Adrenal gland (tissue), 5 donors: ENCODE data around the gene RBBP5.

Experiments used
- POLR2A ChIP-seq, 2 donors: fragments of 450-650 bp; IDR thresholded peaks; one replicate each; pipeline ENCODE4 v1.6.1; 2017; ENCODE audit warnings: antibody characterized with exemption in 2 of 2, mild to moderate bottlenecking in 2 of 2, moderate library complexity in 1 of 2
- TF ChIP-seq, protein P1 (sequence below), 6 experiments: fragments of 450-650 bp in 4 of 6; fragments of 200-600 bp in 2 of 6; sonication (generic) in 1 of 6; IDR thresholded peaks; 1 replicate in 5 of 6; 2 replicates in 1 of 6; pipeline versions ENCODE4 v1.5.1 to v1.8.0; 2016 to 2021; ENCODE audit warnings: antibody characterized with exemption in 6 of 6, mild to moderate bottlenecking in 2 of 6, moderate library complexity in 1 of 6
- donor health status: DM: no; HTN: no; CAD: no.

DNA sequence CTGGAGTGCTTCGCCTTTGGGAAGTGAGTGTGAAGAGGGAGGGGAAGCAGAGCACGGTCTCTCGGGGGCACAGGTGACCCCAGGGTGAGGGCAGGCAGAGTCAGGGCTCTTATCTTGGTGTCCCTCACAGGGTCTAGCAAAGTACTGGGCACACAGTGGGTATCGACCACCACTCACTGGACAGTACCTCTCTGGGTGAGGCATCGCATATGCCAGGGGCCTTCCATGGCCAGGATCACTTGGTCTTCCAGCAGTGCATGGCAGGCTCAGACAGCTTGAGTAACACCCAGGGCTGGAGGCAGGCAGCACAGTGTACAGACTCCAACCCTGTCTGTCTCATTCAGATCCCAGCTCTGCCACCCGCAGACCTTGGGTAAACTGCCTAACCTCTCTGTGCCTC lies 62.1 kb downstream of the RBBP5 start:
- TF ChIP-seq, protein P1, sequence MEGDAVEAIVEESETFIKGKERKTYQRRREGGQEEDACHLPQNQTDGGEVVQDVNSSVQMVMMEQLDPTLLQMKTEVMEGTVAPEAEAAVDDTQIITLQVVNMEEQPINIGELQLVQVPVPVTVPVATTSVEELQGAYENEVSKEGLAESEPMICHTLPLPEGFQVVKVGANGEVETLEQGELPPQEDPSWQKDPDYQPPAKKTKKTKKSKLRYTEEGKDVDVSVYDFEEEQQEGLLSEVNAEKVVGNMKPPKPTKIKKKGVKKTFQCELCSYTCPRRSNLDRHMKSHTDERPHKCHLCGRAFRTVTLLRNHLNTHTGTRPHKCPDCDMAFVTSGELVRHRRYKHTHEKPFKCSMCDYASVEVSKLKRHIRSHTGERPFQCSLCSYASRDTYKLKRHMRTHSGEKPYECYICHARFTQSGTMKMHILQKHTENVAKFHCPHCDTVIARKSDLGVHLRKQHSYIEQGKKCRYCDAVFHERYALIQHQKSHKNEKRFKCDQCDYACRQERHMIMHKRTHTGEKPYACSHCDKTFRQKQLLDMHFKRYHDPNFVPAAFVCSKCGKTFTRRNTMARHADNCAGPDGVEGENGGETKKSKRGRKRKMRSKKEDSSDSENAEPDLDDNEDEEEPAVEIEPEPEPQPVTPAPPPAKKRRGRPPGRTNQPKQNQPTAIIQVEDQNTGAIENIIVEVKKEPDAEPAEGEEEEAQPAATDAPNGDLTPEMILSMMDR (IDR thresholded peaks at IDR 0.05), result no peak
- TF ChIP-seq POLR2A (IDR thresholded peaks at IDR 0.05), result no peak
